H9 (cell line): ENCODE results near the gene MAP3K1. TPM values are rescaled to one million over a fixed set of nuclear protein-coding genes. Genes with fewer than 3 reads are reported as not detected.
A peak's percentile ranks its signal among the peaks of the same experiment; 100 is the strongest.

Experiments
- DNase-seq: peaks from one replicate; pipeline ENCODE4 v3.0.0-alpha.2; 2017
- H2AFZ ChIP-seq: one replicate; pipeline ENCODE4 v1.6.1; 2013; ENCODE audit warnings: mild to moderate bottlenecking, low read length, control low read depth, moderate library complexity
- H2AK5ac ChIP-seq: 2 replicates; pipeline ENCODE4 v1.6.1; 2013; ENCODE audit warnings: low read length, control low read depth, mixed read lengths; ENCODE audit not compliant: insufficient read length
- H2BK120ac ChIP-seq: one replicate; pipeline ENCODE4 v1.6.1; 2013; ENCODE audit warnings: low read depth, mild to moderate bottlenecking, low read length, control low read depth, inconsistent platforms; ENCODE audit not compliant: poor library complexity, severe bottlenecking
- H2BK12ac ChIP-seq: 2 replicates; pipeline ENCODE4 v1.6.1; 2013; ENCODE audit warnings: low read length, control low read depth, mixed read lengths, low read depth; ENCODE audit not compliant: insufficient read length
- H2BK15ac ChIP-seq: 2 replicates; pipeline ENCODE4 v1.6.1; 2013; ENCODE audit warnings: low read depth, low read length, control low read depth
- H2BK20ac ChIP-seq: one replicate; pipeline ENCODE4 v1.6.1; 2013; ENCODE audit warnings: low read depth, mild to moderate bottlenecking, low read length, control low read depth, inconsistent platforms; ENCODE audit not compliant: poor library complexity, severe bottlenecking
- H2BK5ac ChIP-seq: 2 replicates; pipeline ENCODE4 v1.6.1; 2013; ENCODE audit warnings: low read length, control low read depth, mixed read lengths; ENCODE audit not compliant: insufficient read length
- H3K14ac ChIP-seq: 2 replicates; pipeline ENCODE4 v1.6.1; 2013; ENCODE audit warnings: low read length, control low read depth; ENCODE audit not compliant: insufficient read depth
- H3K18ac ChIP-seq: 2 replicates; pipeline ENCODE4 v1.6.1; 2013; ENCODE audit warnings: low read depth, mild to moderate bottlenecking, mixed read lengths, low read length, control low read depth; ENCODE audit not compliant: insufficient read length
- H3K23ac ChIP-seq: 2 replicates; pipeline ENCODE4 v1.6.1; 2013; ENCODE audit warnings: low read length, control low read depth, mixed read lengths, low read depth; ENCODE audit not compliant: insufficient read length
- H3K23me2 ChIP-seq: 2 replicates; pipeline ENCODE4 v1.6.1; 2013; ENCODE audit warnings: low read depth, mild to moderate bottlenecking, mixed read lengths, low read length, control low read depth; ENCODE audit not compliant: insufficient read length, poor library complexity, severe bottlenecking
- H3K27ac ChIP-seq: 2 replicates; pipeline ENCODE4 v1.5.1; 2013; ENCODE audit warnings: low read length, control low read depth, mixed read lengths, low read depth; ENCODE audit not compliant: insufficient read length
- H3K27me3 ChIP-seq: 2 replicates; pipeline ENCODE4 v1.6.1; 2013; ENCODE audit warnings: low read length, control low read depth, inconsistent platforms; ENCODE audit not compliant: insufficient read depth
- H3K4ac ChIP-seq: 2 replicates; pipeline ENCODE4 v1.6.1; 2013; ENCODE audit warnings: low read depth, mild to moderate bottlenecking, control low read depth, inconsistent platforms, low read length, moderate library complexity
- H3K4me1 ChIP-seq: 2 replicates; pipeline ENCODE4 v1.6.1; 2013; ENCODE audit warnings: low read length, control low read depth, inconsistent platforms; ENCODE audit not compliant: insufficient read depth
- H3K4me2 ChIP-seq: 2 replicates; pipeline ENCODE4 v1.6.1; 2013; ENCODE audit warnings: low read length, control low read depth, mixed read lengths; ENCODE audit not compliant: insufficient read length, insufficient read depth
- H3K56ac ChIP-seq: 2 replicates; pipeline ENCODE4 v1.6.1; 2013; ENCODE audit warnings: low read depth, mild to moderate bottlenecking, mixed read lengths, low read length, control low read depth; ENCODE audit not compliant: insufficient read length
- H3K79me1 ChIP-seq: 2 replicates; pipeline ENCODE4 v1.6.1; 2013; ENCODE audit warnings: low read depth, mild to moderate bottlenecking, moderate library complexity, low read length, control low read depth, inconsistent platforms; ENCODE audit not compliant: insufficient read depth, poor library complexity, severe bottlenecking
- H3K79me2 ChIP-seq: 2 replicates; pipeline ENCODE4 v1.6.1; 2013; ENCODE audit warnings: low read length, control low read depth, inconsistent platforms; ENCODE audit not compliant: insufficient read depth
- H3K9ac ChIP-seq: 2 replicates; pipeline ENCODE4 v1.6.1; 2013; ENCODE audit warnings: low read length, control low read depth, mixed read lengths; ENCODE audit not compliant: insufficient read length; ENCODE audit errors: extremely low read depth
- H3K9me3 ChIP-seq: one replicate; pipeline ENCODE4 v1.6.1; 2013; ENCODE audit warnings: low read depth, low read length, inconsistent platforms; ENCODE audit not compliant: control insufficient read depth
- H3T11ph ChIP-seq: one replicate; pipeline ENCODE4 v1.6.1; 2013; ENCODE audit warnings: mild to moderate bottlenecking, low read length, control low read depth, inconsistent platforms
- H4K20me1 ChIP-seq: one replicate; pipeline ENCODE4 v1.6.1; 2013; ENCODE audit not compliant: control insufficient read depth, insufficient read length, insufficient read depth
- H4K5ac ChIP-seq: 2 replicates; pipeline ENCODE4 v1.6.1; 2013; ENCODE audit warnings: low read depth, mild to moderate bottlenecking, mixed read lengths, low read length, control low read depth; ENCODE audit not compliant: insufficient read length
- H4K8ac ChIP-seq: replicated peaks from 2 replicates; pipeline ENCODE4 v1.6.1; 2013; ENCODE audit warnings: low read length, control low read depth, mixed read lengths, low read depth; ENCODE audit not compliant: insufficient read length
- H4K91ac ChIP-seq: 2 replicates; pipeline ENCODE4 v1.6.1; 2013; ENCODE audit warnings: low read depth, mild to moderate bottlenecking, moderate library complexity, mixed read lengths, low read length, control low read depth; ENCODE audit not compliant: insufficient read length
- H3K27ac Mint-ChIP-seq, 3 experiments: 2 replicates in 2 of 3; 3 replicates in 1 of 3; pipeline ENCODE4 v1.8.0; 2020 to 2021; ENCODE audit warnings: mixed read lengths in 3 of 3, mild to moderate bottlenecking in 1 of 3, moderate library complexity in 1 of 3
- H3K27me3 Mint-ChIP-seq: 2 replicates; pipeline ENCODE4 v1.8.0; 2021; ENCODE audit warnings: low read depth, mild to moderate bottlenecking, moderate library complexity, mixed read lengths
- H3K36me3 Mint-ChIP-seq, 3 experiments: 2 replicates in 2 of 3; 3 replicates in 1 of 3; pipeline ENCODE4 v1.8.0; 2020 to 2021; ENCODE audit warnings: low read depth in 3 of 3, mixed read lengths in 3 of 3; ENCODE audit not compliant: insufficient read depth in 1 of 3
- H3K4me1 Mint-ChIP-seq, 2 experiments: 2 replicates each; pipeline ENCODE4 v1.8.0; 2020; ENCODE audit warnings: mixed read lengths in 2 of 2
- H3K4me3 Mint-ChIP-seq, 2 experiments: 2 replicates in 1 of 2; 3 replicates in 1 of 2; pipeline ENCODE4 v1.8.0; 2020 to 2021; ENCODE audit warnings: mild to moderate bottlenecking in 2 of 2, mixed read lengths in 2 of 2, moderate library complexity in 1 of 2
- H3K9me3 Mint-ChIP-seq, 2 experiments: 2 replicates in 1 of 2; 3 replicates in 1 of 2; pipeline ENCODE4 v1.8.0; 2020; ENCODE audit warnings: mild to moderate bottlenecking in 2 of 2, mixed read lengths in 2 of 2, moderate library complexity in 1 of 2
- WGBS: extraction: QIAGEN DNeasy Blood & Tissue Kit; methylation state at CpG from one replicate; pipeline ENCODE4 v1.1.7; 2013; ENCODE audit warnings: missing lambda C conversion rate, low lambda C conversion rate, mixed read lengths; ENCODE audit not compliant: insufficient read length; ENCODE audit errors: extremely low coverage; 5-methylcytosine and 5-hydroxymethylcytosine counted together
- total RNA-seq: library from RNA; stranded (reverse); gene quantifications from 2 replicates; pipeline ENCODE4 v1.2.1, GENCODE V29; 2021
- TF ChIP-seq, protein P1 (sequence below): fragments of 200-600 bp; sonication (generic); conservative IDR thresholded peaks from 3 replicates; pipeline ENCODE4 v1.8.0; 2021; ENCODE audit warnings: antibody characterized with exemption, mild to moderate bottlenecking

Gene MAP3K1
- total RNA-seq, 1 experiment from 2014 or later = 11.1 TPM

DNA sequence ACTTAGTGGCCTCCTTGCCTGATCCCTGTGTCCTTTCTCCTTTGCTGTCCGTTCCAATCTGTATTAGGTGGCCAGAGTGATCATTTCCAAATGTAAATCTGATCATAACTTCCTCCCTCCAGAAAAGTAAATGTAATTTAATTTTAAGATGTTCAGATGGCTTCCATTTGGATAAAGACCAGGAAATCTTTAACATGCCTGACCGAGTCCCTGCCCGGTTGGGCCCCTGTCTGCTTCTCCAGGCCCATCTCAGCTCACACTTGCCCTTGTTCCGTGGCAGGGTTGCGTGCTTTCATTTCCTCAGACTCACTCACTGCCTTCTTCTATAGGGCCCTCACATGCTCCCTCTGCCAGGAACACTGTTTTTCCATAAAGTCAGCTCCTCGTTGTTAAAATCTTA lies 7.6 kb downstream of the MAP3K1 start:
- Histone ChIP-seq H2BK5ac (peak overlapping the region; percentile 6), H4K91ac (no peak overlapping the region), H3K9me3 (no peaks in the 10 kb centered on the region), H3K23me2 (no peaks in the 10 kb centered on the region), H3K79me1 (peaks cover 6% of the 10 kb centered on the region), H3K18ac (no peak overlapping the region), H2BK120ac (no peak overlapping the region), H3K14ac (no peak overlapping the region), H3K9ac (no peak overlapping the region), H3K56ac (no peak overlapping the region), H2BK15ac (no peak overlapping the region), H2BK12ac (no peak overlapping the region), H4K8ac (no peak overlapping the region), H3K4me1 (peaks cover 8% of the 10 kb centered on the region), H3K23ac (no peak overlapping the region), H4K5ac (no peak overlapping the region), H4K20me1 (no peaks in the 10 kb centered on the region), H2AK5ac (no peak overlapping the region), H3K4ac (no peak overlapping the region), H3K27me3 (no peaks in the 10 kb centered on the region), H2AFZ (no peak overlapping the region), H3K27ac (no peak overlapping the region), H2BK20ac (no peak overlapping the region), H3K79me2 (peaks cover 9% of the 10 kb centered on the region; the same call in 1 of the 2 replicates), H3T11ph (no peak overlapping the region), H3K4me2 (no peak overlapping the region)
- WGBS = no CpG with 5 or more reads among the region's 6 CpGs
- Mint-ChIP-seq H3K27me3 (no peaks in the 10 kb centered on the region), H3K27ac (peak overlapping the region in 1 of 3 experiments; percentile 24; a peak in 1 of 7 replicates), H3K4me3 (no peak overlapping the region), H3K9me3 (no peaks in the 10 kb centered on the region), H3K4me1 (peaks cover 27 to 35% of the 10 kb centered on the region in 2 experiments), H3K36me3 (no peaks in the 10 kb centered on the region; a peak in 1 of 7 replicates)
- DNase-seq = no peak
- TF ChIP-seq, protein P1, sequence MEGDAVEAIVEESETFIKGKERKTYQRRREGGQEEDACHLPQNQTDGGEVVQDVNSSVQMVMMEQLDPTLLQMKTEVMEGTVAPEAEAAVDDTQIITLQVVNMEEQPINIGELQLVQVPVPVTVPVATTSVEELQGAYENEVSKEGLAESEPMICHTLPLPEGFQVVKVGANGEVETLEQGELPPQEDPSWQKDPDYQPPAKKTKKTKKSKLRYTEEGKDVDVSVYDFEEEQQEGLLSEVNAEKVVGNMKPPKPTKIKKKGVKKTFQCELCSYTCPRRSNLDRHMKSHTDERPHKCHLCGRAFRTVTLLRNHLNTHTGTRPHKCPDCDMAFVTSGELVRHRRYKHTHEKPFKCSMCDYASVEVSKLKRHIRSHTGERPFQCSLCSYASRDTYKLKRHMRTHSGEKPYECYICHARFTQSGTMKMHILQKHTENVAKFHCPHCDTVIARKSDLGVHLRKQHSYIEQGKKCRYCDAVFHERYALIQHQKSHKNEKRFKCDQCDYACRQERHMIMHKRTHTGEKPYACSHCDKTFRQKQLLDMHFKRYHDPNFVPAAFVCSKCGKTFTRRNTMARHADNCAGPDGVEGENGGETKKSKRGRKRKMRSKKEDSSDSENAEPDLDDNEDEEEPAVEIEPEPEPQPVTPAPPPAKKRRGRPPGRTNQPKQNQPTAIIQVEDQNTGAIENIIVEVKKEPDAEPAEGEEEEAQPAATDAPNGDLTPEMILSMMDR = no peak
